ENCODE results near the gene PGGT1B. TPM values are rescaled to one million over a fixed set of nuclear protein-coding genes. Genes with fewer than 3 reads are reported as not detected.

PGGT1B gene
- polyA plus RNA-seq (2011; rRNA removed) (4.1 and 4.3 TPM in 2 replicates), polyA minus RNA-seq (2011; rRNA and poly(A)+ RNA removed) (16.9 and 19.0 TPM in 2 replicates)

- ChIA-PET POLR2A (no interaction called here), CTCF (interaction anchor here (0.8 to 2.2 kb wide), 6 partner anchors 13 to 333 kb away, joined by 3 to 9 read pairs (median 4); no protein-coding TSS in a partner anchor)
- H3K27ac ChIP-seq (ENCODE audit: low read depth, low read length): peak within 1 kb of the TSS; percentile 89
- no peak for DNase-seq (ENCODE audit: low read depth, low spot score)
- no peak for TF ChIP-seq CTCF (IDR thresholded peaks at IDR 0.05; ENCODE audit: low read depth, low read length)
- no peaks in the 10 kb centered on the region for H3K27me3 ChIP-seq (ENCODE audit: control insufficient read depth, insufficient read depth, low read length)
- peaks cover 3% of the 10 kb centered on the region; the same call in 1 of the 2 replicates for H3K9me3 ChIP-seq (ENCODE audit: control insufficient read depth, insufficient read depth, low read length)
- peak within 1 kb of the TSS; percentile 84 for H3K4me3 ChIP-seq (ENCODE audit: low read depth, low read length)
Measured at GRCh38 chr5:115262321-115263077, at the start of gene PGGT1B. Gene PGGT1B (minus strand): TSS chr5:115262877. CDS start chr5:115262851, 26 bp downstream.

GRCh38 chr5:115309751-115310370 lies 47.2 kb upstream of the PGGT1B start:
- H3K27me3 ChIP-seq (ENCODE audit: control insufficient read depth, insufficient read depth, low read length): no peaks in the 10 kb centered on the region
- ChIA-PET CTCF (interaction anchor here (0.7 to 6.6 kb wide), 43 partner anchors 10 to 555 kb away, joined by 3 to 87 read pairs (median 5); partner anchors contain the start of genes CCDC112, FEM1C and TMED7), POLR2A (interaction anchor here (1.0 kb wide), 1 partner anchor 235 kb away, joined by 3 read pairs; the partner anchor contains the start of gene FEM1C)
- no peak overlapping the region for H3K4me3 ChIP-seq (ENCODE audit: low read depth, low read length)
- H3K27ac ChIP-seq (ENCODE audit: low read depth, low read length): no peak overlapping the region
- TF ChIP-seq CTCF (IDR thresholded peaks at IDR 0.05; ENCODE audit: low read depth, low read length): peak; percentile 64
- DNase-seq (ENCODE audit: low read depth, low spot score): peak; percentile 7
- H3K9me3 ChIP-seq (ENCODE audit: control insufficient read depth, insufficient read depth, low read length): no peaks in the 10 kb centered on the region

- H3K9me3 ChIP-seq (ENCODE audit: control insufficient read depth, insufficient read depth, low read length): no peaks in the 10 kb centered on the region
- ChIA-PET POLR2A (interaction anchor here (1.0 kb wide), 1 partner anchor 236 kb away, joined by 3 read pairs; the partner anchor contains the start of gene FEM1C), CTCF (interaction anchor here (0.7 to 6.6 kb wide), 36 partner anchors 9 to 828 kb away, joined by 3 to 87 read pairs (median 6); partner anchors contain the start of genes CCDC112, FEM1C and TMED7)
- no peak for TF ChIP-seq CTCF (IDR thresholded peaks at IDR 0.05; ENCODE audit: low read depth, low read length)
- no peak overlapping the region for H3K4me3 ChIP-seq (ENCODE audit: low read depth, low read length)
- H3K27ac ChIP-seq (ENCODE audit: low read depth, low read length): no peak overlapping the region
- H3K27me3 ChIP-seq (ENCODE audit: control insufficient read depth, insufficient read depth, low read length): no peaks in the 10 kb centered on the region
- no peak for DNase-seq (ENCODE audit: low read depth, low spot score)
Measured at GRCh38 chr5:115308815-115309214, 46.1 kb upstream of the PGGT1B start.

GRCh38 chr5:115306011-115306536 lies 43.4 kb upstream of the PGGT1B start:
- DNase-seq (ENCODE audit: low read depth, low spot score): no peak
- no peak for TF ChIP-seq CTCF (IDR thresholded peaks at IDR 0.05; ENCODE audit: low read depth, low read length)
- CTCF ChIA-PET: interaction anchor here (1.4 to 6.6 kb wide), 4 partner anchors 269 to 282 kb away, joined by 4 to 87 read pairs (median 6); no protein-coding TSS in a partner anchor
- Histone ChIP-seq H3K27ac (ENCODE audit: low read depth, low read length) (no peak overlapping the region), H3K4me3 (ENCODE audit: low read depth, low read length) (no peak overlapping the region), H3K9me3 (ENCODE audit: control insufficient read depth, insufficient read depth, low read length) (no peaks in the 10 kb centered on the region), H3K27me3 (ENCODE audit: control insufficient read depth, insufficient read depth, low read length) (no peaks in the 10 kb centered on the region)
- POLR2A ChIA-PET: no interaction called here

All from AG04450 (cell line).